HG03095 (cell line): ENCODE results near the gene RBMS1.
"Not testable (repeated sequence)": the region's sequence is repeated elsewhere in the genome, so short reads cannot be mapped to it uniquely, and the experiment has no call there.

Source experiments
- ATAC-seq: cut with Tn5 transposase; IDR thresholded peaks from one replicate; pipeline ENCODE4 v1.9.1; 2021; ENCODE audit warnings: moderate library complexity; ENCODE audit not compliant: unreplicated experiment

RBMS1 gene

DNA sequence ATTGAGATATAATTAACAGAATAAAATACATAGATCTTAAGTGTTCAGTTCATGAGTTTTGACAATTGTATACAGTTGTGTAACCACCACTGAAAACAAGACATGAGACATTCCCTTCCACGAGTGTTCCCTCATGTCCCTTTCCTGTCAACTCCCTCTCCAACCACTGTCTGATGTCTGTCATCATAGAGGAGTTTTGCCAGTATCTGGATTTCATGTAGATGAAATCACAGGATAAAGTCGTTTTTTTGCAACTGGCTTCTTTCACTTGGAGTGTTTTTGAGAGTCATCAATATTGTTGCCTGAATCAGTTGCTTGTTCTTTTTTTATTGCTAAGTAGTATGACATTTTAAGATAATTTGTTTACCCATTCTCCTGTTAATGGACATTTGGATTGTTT, 52.7 kb downstream of the RBMS1 start:
- ATAC-seq, result no peak

DNA sequence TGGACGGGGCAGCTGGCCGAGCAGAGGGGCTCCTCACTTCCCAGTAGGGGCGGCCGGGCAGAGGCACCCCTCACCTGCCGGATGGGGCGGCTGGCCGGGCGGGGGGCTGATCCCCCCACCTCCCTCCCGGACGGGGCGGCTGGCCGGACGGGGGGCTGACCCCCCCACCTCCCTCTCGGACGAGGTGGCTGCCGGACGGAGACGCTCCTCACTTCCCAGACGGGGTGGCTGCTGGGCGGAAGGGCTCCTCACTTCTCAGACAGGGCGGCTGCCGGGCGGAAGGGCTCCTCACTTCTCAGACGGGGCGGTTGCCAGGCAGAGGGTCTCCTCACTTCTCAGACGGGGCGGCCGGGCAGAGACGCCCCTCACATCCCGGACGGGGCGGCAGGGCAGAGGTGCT, 54.6 kb downstream of the RBMS1 start:
- ATAC-seq, result not testable (repeated sequence)

GRCh38 chr2:160437273-160437672, 56.3 kb downstream of the RBMS1 start:
- no peak for ATAC-seq

- no peak for ATAC-seq
Measured at GRCh38 chr2:160434254-160434948, 59.2 kb downstream of the RBMS1 start.

GRCh38 chr2:160433466-160434140, 60.0 kb downstream of the RBMS1 start:
- ATAC-seq, result no peak

DNA sequence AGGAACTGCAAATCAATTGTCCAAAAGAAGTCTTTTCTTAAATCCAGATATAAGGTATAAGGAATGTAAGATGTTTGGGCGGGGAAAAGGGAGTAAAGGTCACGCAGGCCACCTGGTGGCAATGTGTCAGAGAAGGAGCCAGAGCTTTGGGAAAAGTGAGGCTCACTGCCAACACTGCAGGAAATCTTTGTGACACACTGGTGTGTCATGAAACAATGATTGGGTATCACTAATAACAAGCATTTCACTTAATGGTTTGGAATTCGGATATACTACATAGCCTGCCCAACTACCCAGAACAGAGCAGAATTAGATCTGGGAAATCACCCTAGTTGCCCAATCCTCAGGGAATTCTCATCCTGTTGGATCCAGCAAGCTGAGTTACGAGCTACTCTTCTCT, 61.0 kb downstream of the RBMS1 start:
- ATAC-seq, result no peak

DNA sequence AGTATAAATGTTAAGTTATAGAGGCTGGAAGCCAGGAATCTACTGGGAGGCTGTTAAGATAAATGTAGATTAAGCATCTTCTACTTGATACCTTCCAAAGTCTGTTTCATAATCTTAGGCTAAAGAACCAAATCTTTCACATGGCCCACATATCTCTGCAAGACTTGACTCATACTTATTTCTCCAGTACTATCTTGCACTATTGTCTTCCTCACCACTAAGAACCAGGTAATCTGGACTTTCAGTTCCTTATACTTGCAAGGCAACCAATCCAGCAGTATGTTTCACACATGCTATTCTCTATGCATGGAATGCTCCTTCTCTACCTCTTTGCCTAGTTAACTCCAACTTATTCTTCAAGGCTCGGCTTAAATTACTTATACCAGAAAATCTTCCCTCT, 62.2 kb downstream of the RBMS1 start:
- no peak for ATAC-seq

DNA sequence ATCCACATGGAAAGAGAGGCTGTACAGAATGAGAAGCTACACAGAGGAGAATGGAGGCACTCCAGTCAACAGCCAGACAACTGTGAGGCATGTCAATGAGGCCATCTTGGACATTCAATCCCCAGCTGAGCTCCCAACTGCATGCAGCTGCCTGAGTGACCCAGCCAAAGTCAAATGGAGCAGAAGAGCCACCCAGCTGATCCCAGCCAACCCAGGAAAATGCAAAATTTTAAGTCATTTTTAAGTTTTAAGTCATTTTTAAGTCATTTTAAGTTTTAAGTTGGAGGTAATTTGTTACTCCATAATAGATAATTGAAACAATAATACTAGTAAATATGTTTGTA, 63.6 kb downstream of the RBMS1 start:
- ATAC-seq, result no peak

GRCh38 chr2:160429248-160430000, 64.2 kb downstream of the RBMS1 start:
- ATAC-seq, result peak; percentile 61

- no peak for ATAC-seq
Measured at GRCh38 chr2:160428405-160428763, 65.2 kb downstream of the RBMS1 start.

DNA sequence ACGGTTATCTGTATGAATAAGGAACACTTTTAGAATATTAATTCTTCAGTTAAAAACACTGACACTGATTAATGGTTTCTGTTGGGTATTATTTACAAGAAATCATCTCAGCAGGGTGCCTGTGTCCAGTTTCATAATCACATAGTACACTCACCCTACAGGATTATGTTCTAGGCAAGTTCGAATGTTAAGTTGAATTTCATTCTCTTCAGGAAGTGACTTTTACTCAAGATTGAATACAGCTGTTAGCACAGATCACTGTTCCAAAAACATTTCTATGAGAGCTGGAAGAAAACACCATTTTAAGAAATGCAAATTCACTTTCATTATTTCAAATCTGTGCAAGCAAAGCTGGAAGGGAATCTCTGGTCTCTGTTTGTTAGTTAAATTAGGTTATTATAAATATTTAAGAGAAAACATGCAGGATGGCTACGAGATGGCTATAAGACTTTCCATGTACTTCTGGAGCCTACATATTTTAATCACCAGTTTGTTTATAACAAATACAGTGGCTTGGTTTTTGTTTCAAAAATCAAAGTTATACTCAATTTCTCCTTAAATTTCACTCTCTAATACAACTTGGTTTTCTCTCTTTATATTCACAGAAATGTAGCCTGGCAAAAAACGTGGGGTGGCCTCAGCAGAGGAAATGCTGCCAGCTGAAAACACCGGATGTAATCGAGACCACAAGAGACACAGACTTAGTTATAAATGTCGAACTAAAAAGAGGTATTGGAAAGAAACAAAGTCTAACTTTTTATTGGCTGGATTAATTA, 65.8 kb downstream of the RBMS1 start:
- ATAC-seq, result peak; percentile 42

DNA sequence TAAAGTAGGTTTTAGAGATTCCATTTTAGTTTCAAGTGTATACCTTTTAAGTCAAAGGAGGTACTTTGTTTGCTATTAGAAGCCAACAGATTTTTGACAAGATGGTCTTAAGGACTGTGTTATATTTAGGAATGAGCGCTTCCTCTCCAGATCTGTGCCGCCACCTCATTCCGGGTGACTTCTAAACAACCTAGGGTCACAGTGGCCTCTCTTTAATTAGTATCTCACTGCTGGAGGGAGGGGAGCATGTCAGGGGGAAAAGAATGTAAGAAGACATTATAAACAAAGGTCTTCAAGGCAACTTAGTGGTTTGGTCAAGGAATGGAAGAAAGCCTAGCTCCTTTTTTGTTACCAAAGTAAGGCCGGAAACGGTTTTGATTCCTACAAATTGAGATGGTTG, 67.0 kb downstream of the RBMS1 start:
- no peak for ATAC-seq

DNA sequence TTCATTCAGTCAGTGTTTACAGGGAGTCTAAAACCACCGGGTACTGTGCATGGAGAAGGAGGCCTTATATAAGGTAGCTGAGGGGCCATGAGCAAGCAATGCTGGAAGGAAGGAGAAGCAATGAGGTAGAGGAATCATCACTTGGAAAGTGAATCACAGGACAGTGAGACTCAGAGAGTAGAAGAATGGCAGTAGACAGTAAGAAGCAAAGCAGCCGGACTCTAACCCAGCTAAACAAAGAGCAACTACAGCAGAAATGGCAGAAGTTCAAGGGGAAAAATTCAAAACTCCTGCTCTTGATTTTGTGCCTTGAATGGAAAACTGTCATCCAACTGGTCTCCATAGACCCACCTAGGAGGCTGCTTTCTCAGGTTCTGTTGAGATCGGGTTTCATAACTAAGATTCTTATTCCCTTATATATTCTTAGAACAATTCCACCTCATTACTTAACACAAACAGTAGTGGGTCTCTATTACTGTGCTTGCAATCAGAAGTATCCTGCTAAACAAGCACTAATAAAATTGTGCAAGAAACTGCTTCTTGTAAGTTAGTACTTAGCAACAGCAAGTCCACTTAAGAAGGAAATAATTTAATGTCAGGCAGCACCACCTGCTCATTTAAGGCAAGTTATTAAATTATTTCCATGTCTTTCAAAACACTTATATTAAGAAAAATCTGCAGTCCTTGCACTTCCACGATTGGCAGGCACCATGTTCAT, 68.0 kb downstream of the RBMS1 start:
- ATAC-seq, result no peak

GRCh38 chr2:160423126-160423525, 70.5 kb downstream of the RBMS1 start:
- ATAC-seq, result no peak

DNA sequence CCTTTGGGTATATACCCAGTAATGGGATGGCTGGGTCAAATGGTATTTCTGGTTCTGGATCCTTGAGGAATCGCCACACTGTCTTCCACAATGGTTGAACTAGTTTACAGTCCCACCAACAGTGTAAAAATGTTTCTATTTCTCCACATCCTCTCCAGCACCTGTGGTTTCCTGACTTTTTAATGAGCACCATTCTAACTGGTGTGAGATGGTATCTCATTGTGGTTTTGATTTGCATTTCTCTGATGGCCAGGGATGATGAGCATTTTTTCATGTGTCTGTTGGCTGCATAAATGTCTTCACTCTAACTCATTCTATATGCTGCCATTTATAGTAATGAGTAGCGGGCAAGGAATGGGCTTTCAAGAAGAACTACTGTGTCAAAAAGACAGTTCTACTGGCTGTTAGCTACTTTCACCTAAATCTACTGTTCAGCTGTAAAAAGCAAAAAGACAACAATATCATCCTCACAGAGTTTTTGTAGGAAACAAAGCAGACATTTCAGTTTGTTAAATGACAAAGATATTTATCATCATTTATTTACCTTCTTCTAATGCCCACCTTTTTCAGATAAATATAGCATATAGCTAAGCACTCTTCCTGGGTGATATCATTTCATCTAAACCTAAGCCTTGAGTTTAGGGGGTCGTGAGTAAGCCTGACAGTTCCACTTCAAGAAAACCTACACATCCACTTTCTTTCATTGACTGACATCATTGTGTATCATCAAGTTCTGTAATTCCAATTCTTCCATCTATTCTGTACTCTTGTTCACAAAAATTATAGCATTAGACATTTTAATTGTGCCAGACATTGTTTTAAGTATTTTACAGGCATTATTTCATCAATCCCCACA, 71.7 kb downstream of the RBMS1 start:
- not testable (repeated sequence) for ATAC-seq

DNA sequence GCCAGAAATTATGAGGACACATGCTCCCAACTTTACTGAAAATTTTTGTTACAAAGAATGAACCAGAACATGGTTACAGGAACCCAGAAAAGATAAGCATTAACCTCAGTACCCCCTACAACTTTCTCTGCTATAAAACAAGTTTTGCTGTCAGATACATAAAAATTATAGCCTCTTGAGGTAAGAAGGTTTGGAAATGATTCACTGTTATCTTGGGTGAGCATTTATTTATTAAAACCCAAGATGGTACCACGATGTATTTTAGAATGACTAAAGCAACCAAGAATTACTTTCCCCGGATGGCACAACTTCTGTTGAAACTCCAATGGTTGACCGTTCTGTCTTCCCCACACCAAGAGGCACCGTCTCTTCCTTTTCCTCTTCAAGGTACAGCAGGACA, 72.9 kb downstream of the RBMS1 start:
- no peak for ATAC-seq

DNA sequence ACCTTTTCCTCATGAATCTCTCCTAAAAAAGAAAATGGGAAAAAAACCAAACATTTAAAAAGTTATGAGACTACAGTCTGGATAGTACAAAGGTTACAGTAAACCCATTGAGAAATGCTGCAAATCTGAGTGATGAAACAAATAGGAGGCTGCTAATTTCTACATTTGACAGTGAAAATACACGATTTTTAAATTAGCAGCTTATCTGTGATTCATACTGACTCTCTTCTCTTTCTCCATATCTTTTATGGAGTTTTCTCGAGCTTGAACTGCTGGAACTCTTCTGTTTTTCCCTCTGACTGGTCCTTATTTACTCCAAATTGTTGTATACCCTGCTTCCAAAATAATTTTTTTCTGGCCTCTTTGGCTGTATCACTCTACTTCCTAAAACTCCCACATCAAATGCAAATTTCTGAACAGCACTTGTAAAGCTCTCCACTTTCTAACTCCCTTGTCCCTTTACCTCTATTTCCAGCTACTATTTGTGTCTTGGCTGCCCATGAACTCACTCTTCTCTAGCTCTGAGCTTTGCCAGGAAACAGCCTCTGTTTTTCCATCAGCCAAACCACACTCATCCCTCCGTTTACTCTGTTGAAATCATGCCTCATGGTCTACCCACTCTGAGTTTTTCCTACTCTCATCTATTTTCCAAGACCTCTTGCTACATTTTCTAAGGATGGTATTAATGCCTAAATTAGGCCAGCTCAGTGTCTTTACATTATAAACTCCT, 73.7 kb downstream of the RBMS1 start:
- ATAC-seq, result no peak

- no peak for ATAC-seq
Measured at GRCh38 chr2:160418853-160419252, 74.8 kb downstream of the RBMS1 start.

DNA sequence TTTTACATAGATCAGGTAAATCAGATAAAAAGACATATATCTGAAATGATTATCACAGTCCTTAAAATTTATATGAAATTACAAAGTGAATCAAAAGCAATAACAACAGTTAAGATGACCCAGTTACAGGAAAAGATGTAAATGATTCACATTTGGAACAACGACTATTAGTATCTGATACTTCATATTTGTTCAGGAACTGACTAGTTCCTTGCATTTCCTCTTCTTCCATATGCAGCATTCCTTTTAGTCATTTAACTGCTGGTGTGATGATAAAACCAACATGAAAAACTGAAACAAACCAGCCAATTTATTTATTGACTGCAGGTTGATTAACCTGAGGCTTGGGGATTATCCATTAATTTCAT, 75.2 kb downstream of the RBMS1 start:
- no peak for ATAC-seq
